ENCODE measurements around the gene BMPR1A.

The BMPR1A gene

GRCh38 chr10:86779220-86780017 is 23.0 kb downstream of the BMPR1A start:
- no peak overlapping the region for H3K27ac ChIP-seq (replicated peaks)
- H3K4me3 ChIP-seq (replicated peaks; ENCODE audit: insufficient read depth, low read length) = no peak overlapping the region
- DNase-seq (ENCODE audit: low read depth in 1 of 2, low spot score in 1 of 2) = no peak
- H3K27me3 ChIP-seq (ENCODE audit: insufficient read depth, poor library complexity, severe bottlenecking) = peaks cover 2% of the 10 kb centered on the region
- TF ChIP-seq, protein P1, sequence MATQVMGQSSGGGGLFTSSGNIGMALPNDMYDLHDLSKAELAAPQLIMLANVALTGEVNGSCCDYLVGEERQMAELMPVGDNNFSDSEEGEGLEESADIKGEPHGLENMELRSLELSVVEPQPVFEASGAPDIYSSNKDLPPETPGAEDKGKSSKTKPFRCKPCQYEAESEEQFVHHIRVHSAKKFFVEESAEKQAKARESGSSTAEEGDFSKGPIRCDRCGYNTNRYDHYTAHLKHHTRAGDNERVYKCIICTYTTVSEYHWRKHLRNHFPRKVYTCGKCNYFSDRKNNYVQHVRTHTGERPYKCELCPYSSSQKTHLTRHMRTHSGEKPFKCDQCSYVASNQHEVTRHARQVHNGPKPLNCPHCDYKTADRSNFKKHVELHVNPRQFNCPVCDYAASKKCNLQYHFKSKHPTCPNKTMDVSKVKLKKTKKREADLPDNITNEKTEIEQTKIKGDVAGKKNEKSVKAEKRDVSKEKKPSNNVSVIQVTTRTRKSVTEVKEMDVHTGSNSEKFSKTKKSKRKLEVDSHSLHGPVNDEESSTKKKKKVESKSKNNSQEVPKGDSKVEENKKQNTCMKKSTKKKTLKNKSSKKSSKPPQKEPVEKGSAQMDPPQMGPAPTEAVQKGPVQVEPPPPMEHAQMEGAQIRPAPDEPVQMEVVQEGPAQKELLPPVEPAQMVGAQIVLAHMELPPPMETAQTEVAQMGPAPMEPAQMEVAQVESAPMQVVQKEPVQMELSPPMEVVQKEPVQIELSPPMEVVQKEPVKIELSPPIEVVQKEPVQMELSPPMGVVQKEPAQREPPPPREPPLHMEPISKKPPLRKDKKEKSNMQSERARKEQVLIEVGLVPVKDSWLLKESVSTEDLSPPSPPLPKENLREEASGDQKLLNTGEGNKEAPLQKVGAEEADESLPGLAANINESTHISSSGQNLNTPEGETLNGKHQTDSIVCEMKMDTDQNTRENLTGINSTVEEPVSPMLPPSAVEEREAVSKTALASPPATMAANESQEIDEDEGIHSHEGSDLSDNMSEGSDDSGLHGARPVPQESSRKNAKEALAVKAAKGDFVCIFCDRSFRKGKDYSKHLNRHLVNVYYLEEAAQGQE (IDR thresholded peaks at IDR 0.05; ENCODE audit: insufficient replicate concordance, low read depth) = no peak
- TF ChIP-seq SPI1 (IDR thresholded peaks at IDR 0.05; ENCODE audit: borderline replicate concordance, low read depth) (no peak), GABPA (IDR thresholded peaks at IDR 0.05; ENCODE audit: low read depth) (no peak), POLR2AphosphoS5 (IDR thresholded peaks at IDR 0.05; ENCODE audit: low read depth) (no peak)
- TF ChIP-seq, protein P2, sequence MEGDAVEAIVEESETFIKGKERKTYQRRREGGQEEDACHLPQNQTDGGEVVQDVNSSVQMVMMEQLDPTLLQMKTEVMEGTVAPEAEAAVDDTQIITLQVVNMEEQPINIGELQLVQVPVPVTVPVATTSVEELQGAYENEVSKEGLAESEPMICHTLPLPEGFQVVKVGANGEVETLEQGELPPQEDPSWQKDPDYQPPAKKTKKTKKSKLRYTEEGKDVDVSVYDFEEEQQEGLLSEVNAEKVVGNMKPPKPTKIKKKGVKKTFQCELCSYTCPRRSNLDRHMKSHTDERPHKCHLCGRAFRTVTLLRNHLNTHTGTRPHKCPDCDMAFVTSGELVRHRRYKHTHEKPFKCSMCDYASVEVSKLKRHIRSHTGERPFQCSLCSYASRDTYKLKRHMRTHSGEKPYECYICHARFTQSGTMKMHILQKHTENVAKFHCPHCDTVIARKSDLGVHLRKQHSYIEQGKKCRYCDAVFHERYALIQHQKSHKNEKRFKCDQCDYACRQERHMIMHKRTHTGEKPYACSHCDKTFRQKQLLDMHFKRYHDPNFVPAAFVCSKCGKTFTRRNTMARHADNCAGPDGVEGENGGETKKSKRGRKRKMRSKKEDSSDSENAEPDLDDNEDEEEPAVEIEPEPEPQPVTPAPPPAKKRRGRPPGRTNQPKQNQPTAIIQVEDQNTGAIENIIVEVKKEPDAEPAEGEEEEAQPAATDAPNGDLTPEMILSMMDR (IDR thresholded peaks at IDR 0.05; ENCODE audit: insufficient read depth, low read length) = no peak

DNA sequence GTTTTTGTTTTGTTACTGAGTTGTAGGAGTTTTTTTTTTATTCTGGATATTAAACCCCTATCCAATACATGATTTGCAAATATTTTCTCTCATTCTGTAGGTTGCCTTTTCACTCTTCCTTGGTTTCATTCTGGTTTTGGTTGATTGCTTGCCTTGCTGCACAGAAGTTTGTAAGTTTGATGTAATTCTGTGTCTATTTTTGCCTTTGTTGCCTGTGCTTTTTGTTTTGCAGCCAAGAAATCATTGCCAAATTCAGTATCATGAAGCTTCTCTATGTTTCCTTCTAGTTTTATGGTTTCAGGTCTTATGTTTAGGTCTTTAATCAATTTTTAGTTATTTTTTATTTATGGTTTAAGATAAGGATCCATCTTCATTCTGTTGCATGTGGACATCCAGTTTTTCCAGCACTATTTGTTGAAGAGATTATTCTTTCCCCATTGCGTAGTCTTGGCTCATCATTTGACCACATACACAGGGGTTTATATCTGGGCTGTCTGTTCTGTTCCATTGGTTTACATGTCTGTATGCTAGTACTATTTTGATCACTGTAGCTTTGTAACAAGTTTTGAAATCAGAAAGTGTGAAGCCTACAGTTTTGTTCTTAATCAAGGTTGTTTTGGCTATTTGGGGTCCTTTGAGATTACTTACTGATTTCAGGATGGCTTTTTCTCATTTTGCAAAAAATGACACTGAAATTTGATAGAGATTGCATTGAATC is 26.4 kb downstream of the BMPR1A start:
- Histone ChIP-seq H3K4me3 (replicated peaks; ENCODE audit: insufficient read depth, low read length) (no peak overlapping the region), H3K27me3 (ENCODE audit: insufficient read depth, poor library complexity, severe bottlenecking) (peaks cover 2% of the 10 kb centered on the region), H3K27ac (replicated peaks) (no peak overlapping the region)
- DNase-seq (ENCODE audit: low read depth in 1 of 2, low spot score in 1 of 2) = no peak
- TF ChIP-seq, protein P2 (IDR thresholded peaks at IDR 0.05; ENCODE audit: insufficient read depth, low read length) = no peak
- TF ChIP-seq, protein P1 (IDR thresholded peaks at IDR 0.05; ENCODE audit: insufficient replicate concordance, low read depth) = no peak
- TF ChIP-seq SPI1 (IDR thresholded peaks at IDR 0.05; ENCODE audit: borderline replicate concordance, low read depth) (no peak), POLR2AphosphoS5 (IDR thresholded peaks at IDR 0.05; ENCODE audit: low read depth) (no peak)

- Histone ChIP-seq H3K27me3 (ENCODE audit: insufficient read depth, poor library complexity, severe bottlenecking) (peaks cover 2% of the 10 kb centered on the region), H3K27ac (replicated peaks) (no peak overlapping the region), H3K4me3 (replicated peaks; ENCODE audit: insufficient read depth, low read length) (no peak overlapping the region)
- DNase-seq (ENCODE audit: low read depth in 1 of 2, low spot score in 1 of 2) = no peak
- TF ChIP-seq, protein P2 (IDR thresholded peaks at IDR 0.05; ENCODE audit: insufficient read depth, low read length) = no peak
Observed at GRCh38 chr10:86785037-86785436, 28.6 kb downstream of the BMPR1A start.
